ENCODE results near the gene RIN2.

The RIN2 gene

DNA sequence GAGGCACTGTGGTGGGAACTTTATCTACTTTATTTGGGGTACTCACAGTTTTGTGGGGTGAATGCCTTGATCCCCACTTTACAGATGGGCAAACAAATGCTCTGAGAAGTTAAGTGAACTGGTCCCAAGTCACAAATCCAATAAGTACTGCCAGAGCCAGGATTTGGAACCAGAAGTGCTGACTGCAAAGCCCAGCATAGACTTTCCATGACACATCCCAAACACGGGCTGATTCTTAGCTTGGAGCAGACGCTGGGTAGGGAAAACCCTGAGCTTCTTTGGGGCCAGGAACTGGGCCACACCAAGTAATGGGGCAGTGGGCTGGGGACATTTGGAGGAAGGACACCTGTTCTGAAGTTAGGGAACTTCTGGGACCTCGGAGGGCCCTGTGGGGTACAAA, 20.3 kb downstream of the RIN2 start:
- Histone ChIP-seq H3K9me3 (ENCODE audit: insufficient read depth, low read length) (no peaks in the 10 kb centered on the region), H3K36me3 (ENCODE audit: low read length) (no peaks in the 10 kb centered on the region), H2AFZ (ENCODE audit: low read depth, low read length, severe bottlenecking) (no peak overlapping the region), H4K20me1 (ENCODE audit: low read depth, low read length) (no peaks in the 10 kb centered on the region), H3K9ac (ENCODE audit: low read length) (no peak overlapping the region), H3K4me2 (ENCODE audit: low read depth, low read length, poor library complexity, severe bottlenecking) (no peak overlapping the region), H3K9me2 (replicated peaks; ENCODE audit: insufficient read depth, low read length) (no peaks in the 10 kb centered on the region), H3K4me3 (ENCODE audit: insufficient read depth, low read length, poor library complexity, severe bottlenecking) (no peak overlapping the region), H3K27me3 (ENCODE audit: low read length) (no peaks in the 10 kb centered on the region), H3F3A (ENCODE audit: insufficient read depth) (no peaks in the 10 kb centered on the region), H3K27ac (ENCODE audit: low read depth, low read length) (no peak overlapping the region), H3K79me2 (ENCODE audit: insufficient read depth, low read length) (no peaks in the 10 kb centered on the region)
- TF ChIP-seq, protein P1, sequence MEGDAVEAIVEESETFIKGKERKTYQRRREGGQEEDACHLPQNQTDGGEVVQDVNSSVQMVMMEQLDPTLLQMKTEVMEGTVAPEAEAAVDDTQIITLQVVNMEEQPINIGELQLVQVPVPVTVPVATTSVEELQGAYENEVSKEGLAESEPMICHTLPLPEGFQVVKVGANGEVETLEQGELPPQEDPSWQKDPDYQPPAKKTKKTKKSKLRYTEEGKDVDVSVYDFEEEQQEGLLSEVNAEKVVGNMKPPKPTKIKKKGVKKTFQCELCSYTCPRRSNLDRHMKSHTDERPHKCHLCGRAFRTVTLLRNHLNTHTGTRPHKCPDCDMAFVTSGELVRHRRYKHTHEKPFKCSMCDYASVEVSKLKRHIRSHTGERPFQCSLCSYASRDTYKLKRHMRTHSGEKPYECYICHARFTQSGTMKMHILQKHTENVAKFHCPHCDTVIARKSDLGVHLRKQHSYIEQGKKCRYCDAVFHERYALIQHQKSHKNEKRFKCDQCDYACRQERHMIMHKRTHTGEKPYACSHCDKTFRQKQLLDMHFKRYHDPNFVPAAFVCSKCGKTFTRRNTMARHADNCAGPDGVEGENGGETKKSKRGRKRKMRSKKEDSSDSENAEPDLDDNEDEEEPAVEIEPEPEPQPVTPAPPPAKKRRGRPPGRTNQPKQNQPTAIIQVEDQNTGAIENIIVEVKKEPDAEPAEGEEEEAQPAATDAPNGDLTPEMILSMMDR (IDR thresholded peaks at IDR 0.05; ENCODE audit: insufficient read depth, low read length, poor library complexity, severe bottlenecking) = no peak
- no peak for TF ChIP-seq EZH2phosphoT487 (conservative IDR thresholded peaks at IDR 0.05; ENCODE audit: low read length)

DNA sequence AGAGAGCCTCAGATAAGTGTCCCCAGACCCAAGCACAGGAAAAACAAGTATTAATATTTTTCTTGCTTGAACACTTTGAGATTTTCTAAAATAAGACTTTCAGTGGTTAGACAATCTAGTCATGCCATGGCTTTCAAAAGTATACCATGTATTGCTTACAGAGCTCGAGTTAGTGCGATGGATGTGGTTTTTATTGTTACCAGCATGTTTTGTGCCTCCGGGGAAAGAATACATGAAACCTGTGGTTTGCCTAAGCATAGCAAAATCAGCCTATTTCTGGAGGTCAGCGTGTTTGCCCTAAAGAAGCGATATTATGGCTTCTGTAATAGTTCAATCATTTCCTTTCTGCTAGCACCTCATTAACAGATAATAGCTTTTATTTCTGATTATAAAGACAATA, 21.6 kb downstream of the RIN2 start:
- Histone ChIP-seq H3K9me3 (ENCODE audit: insufficient read depth, low read length) (no peaks in the 10 kb centered on the region), H3F3A (ENCODE audit: insufficient read depth) (no peaks in the 10 kb centered on the region), H3K4me2 (ENCODE audit: low read depth, low read length, poor library complexity, severe bottlenecking) (no peak overlapping the region), H2AFZ (ENCODE audit: low read depth, low read length, severe bottlenecking) (no peak overlapping the region), H3K9me2 (replicated peaks; ENCODE audit: insufficient read depth, low read length) (no peaks in the 10 kb centered on the region), H4K20me1 (ENCODE audit: low read depth, low read length) (no peaks in the 10 kb centered on the region), H3K79me2 (ENCODE audit: insufficient read depth, low read length) (no peaks in the 10 kb centered on the region), H3K36me3 (ENCODE audit: low read length) (no peaks in the 10 kb centered on the region), H3K27me3 (ENCODE audit: low read length) (no peaks in the 10 kb centered on the region), H3K9ac (ENCODE audit: low read length) (no peak overlapping the region), H3K4me3 (ENCODE audit: insufficient read depth, low read length, poor library complexity, severe bottlenecking) (no peak overlapping the region), H3K27ac (ENCODE audit: low read depth, low read length) (no peak overlapping the region)
- no peak for TF ChIP-seq EZH2phosphoT487 (conservative IDR thresholded peaks at IDR 0.05; ENCODE audit: low read length)

DNA sequence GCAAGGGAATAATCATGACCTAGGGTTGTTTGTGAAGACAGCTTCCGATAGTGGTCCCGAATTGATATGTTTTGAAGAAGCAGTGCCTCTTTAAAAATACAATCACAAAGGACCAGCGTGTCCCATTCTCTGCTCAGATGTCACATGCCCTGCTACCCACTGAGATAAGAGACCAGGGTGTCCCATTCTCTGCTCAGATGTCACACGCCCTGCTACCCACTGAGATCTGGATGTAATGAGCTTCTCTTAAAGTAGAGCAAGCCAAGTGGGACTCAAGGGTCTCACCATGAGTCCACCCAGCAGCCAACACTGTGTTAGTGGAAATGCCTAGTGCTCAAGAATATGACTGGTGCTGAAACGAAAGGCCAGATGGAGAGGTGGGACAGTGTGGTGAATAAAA, 22.2 kb downstream of the RIN2 start:
- TF ChIP-seq, protein P1 (IDR thresholded peaks at IDR 0.05; ENCODE audit: insufficient read depth, low read length, poor library complexity, severe bottlenecking) = no peak
- TF ChIP-seq EZH2phosphoT487 (conservative IDR thresholded peaks at IDR 0.05; ENCODE audit: low read length) = no peak
- H3K27ac ChIP-seq (ENCODE audit: low read depth, low read length) = no peak overlapping the region
- no peak overlapping the region for H3K4me2 ChIP-seq (ENCODE audit: low read depth, low read length, poor library complexity, severe bottlenecking)
- no peaks in the 10 kb centered on the region for H4K20me1 ChIP-seq (ENCODE audit: low read depth, low read length)
- H3K9ac ChIP-seq (ENCODE audit: low read length) = no peak overlapping the region
- H3K4me3 ChIP-seq (ENCODE audit: insufficient read depth, low read length, poor library complexity, severe bottlenecking) = no peak overlapping the region
- H3F3A ChIP-seq (ENCODE audit: insufficient read depth) = no peaks in the 10 kb centered on the region
- no peaks in the 10 kb centered on the region for H3K9me3 ChIP-seq (ENCODE audit: insufficient read depth, low read length)
- no peaks in the 10 kb centered on the region for H3K79me2 ChIP-seq (ENCODE audit: insufficient read depth, low read length)
- no peaks in the 10 kb centered on the region for H3K36me3 ChIP-seq (ENCODE audit: low read length)
- H3K9me2 ChIP-seq (replicated peaks; ENCODE audit: insufficient read depth, low read length) = no peaks in the 10 kb centered on the region
- H2AFZ ChIP-seq (ENCODE audit: low read depth, low read length, severe bottlenecking) = no peak overlapping the region
- no peaks in the 10 kb centered on the region for H3K27me3 ChIP-seq (ENCODE audit: low read length)

DNA sequence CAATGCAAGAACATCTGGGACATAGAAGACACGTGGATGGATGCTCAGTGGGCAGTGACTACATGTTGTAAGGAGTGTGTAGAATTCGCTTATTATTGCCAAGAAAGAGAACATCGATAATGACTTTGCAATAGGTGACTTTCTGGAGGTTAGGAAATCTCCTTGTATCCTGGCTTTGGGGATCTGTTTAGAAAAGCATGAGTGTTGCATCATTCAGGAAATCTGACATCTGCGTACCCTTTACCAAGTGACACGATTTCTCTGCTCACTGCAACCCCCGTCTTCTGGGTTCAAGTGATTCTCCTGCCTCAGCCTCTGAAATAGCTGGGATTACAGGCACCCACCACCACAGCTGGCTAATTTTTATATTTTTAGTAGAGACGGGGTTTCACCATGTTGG, 23.2 kb downstream of the RIN2 start:
- Histone ChIP-seq H3K79me2 (ENCODE audit: insufficient read depth, low read length) (no peaks in the 10 kb centered on the region), H3K4me2 (ENCODE audit: low read depth, low read length, poor library complexity, severe bottlenecking) (no peak overlapping the region), H2AFZ (ENCODE audit: low read depth, low read length, severe bottlenecking) (no peak overlapping the region), H3K27me3 (ENCODE audit: low read length) (no peaks in the 10 kb centered on the region), H3K27ac (ENCODE audit: low read depth, low read length) (no peak overlapping the region), H3K36me3 (ENCODE audit: low read length) (no peaks in the 10 kb centered on the region), H3K9ac (ENCODE audit: low read length) (no peak overlapping the region), H3F3A (ENCODE audit: insufficient read depth) (no peaks in the 10 kb centered on the region), H3K9me2 (replicated peaks; ENCODE audit: insufficient read depth, low read length) (no peaks in the 10 kb centered on the region), H3K9me3 (ENCODE audit: insufficient read depth, low read length) (no peaks in the 10 kb centered on the region), H4K20me1 (ENCODE audit: low read depth, low read length) (no peaks in the 10 kb centered on the region), H3K4me3 (ENCODE audit: insufficient read depth, low read length, poor library complexity, severe bottlenecking) (no peak overlapping the region)
- TF ChIP-seq, protein P1 (IDR thresholded peaks at IDR 0.05; ENCODE audit: insufficient read depth, low read length, poor library complexity, severe bottlenecking) = no peak
- TF ChIP-seq EZH2phosphoT487 (conservative IDR thresholded peaks at IDR 0.05; ENCODE audit: low read length) = no peak
